ENCODE results near the gene TNPO2. TPM values are rescaled to one million over a fixed set of nuclear protein-coding genes. Genes with fewer than 3 reads are reported as not detected.

Gene TNPO2
- total RNA-seq, 2 experiments from 2014 or later, result 47.3 to 47.4 TPM

GRCh38 chr19:12766051-12766521 is 42.4 kb upstream of the TNPO2 start:
- peaks cover 22% of the 10 kb centered on the region for H3K4me1 ChIP-seq (ENCODE audit: insufficient read depth, low read length)
- POLR2A ChIA-PET, result interaction anchor here (0.5 to 2.3 kb wide), 10 partner anchors 9 to 459 kb away, joined by 3 to 14 read pairs (median 6); partner anchors contain the start of genes HOOK2, JUNB, PRDX2 and THSD8
- no peak overlapping the region for H3K27ac ChIP-seq (ENCODE audit: low read depth in 1 of 2, low read length in 2 of 2)
- intact Hi-C loops (cut with DNase I, micrococcal nuclease), result loop anchor here (1.0 to 2.0 kb wide), 3 partner anchors 30 to 81 kb away; no protein-coding TSS in a partner anchor
- no peaks in the 10 kb centered on the region for H3K9me3 Mint-ChIP-seq
- peak; percentile 90 for TF ChIP-seq CTCF (IDR thresholded peaks at IDR 0.05)
- peak in 10 of 14 experiments; percentile 66 to 91 (median 80) for DNase-seq
- peak; percentile 77 for ATAC-seq (ENCODE audit: poor library complexity)
- H3K36me3 Mint-ChIP-seq (ENCODE audit: low read depth), result peaks cover 4% of the 10 kb centered on the region
- CTCF ChIA-PET, result interaction anchor here (0.6 to 3.3 kb wide), 14 partner anchors 9 to 83 kb away, joined by 3 to 30 read pairs (median 4); partner anchors contain the start of genes FBXW9, GET3 and JUNB
- H3K27me3 ChIP-seq (ENCODE audit: control insufficient read depth in 1 of 2, insufficient read depth in 2 of 2, low read length in 2 of 2), result no peaks in the 10 kb centered on the region
- H3K36me3 ChIP-seq (ENCODE audit: insufficient read depth, low read length), result no peaks in the 10 kb centered on the region
- H3K4me1 Mint-ChIP-seq (ENCODE audit: low read depth), result peaks cover 7% of the 10 kb centered on the region
- no peak overlapping the region for H3K27ac Mint-ChIP-seq
- H3K4me3 ChIP-seq (ENCODE audit: low read length), result no peak overlapping the region
- H3K4me3 Mint-ChIP-seq, result no peak overlapping the region
- peaks cover 0 to 5% of the 10 kb centered on the region in 2 experiments for H3K9me3 ChIP-seq (ENCODE audit: control insufficient read depth in 1 of 2, insufficient read depth in 1 of 2, low read length in 2 of 2)
- H3K27me3 Mint-ChIP-seq, result no peaks in the 10 kb centered on the region

DNA sequence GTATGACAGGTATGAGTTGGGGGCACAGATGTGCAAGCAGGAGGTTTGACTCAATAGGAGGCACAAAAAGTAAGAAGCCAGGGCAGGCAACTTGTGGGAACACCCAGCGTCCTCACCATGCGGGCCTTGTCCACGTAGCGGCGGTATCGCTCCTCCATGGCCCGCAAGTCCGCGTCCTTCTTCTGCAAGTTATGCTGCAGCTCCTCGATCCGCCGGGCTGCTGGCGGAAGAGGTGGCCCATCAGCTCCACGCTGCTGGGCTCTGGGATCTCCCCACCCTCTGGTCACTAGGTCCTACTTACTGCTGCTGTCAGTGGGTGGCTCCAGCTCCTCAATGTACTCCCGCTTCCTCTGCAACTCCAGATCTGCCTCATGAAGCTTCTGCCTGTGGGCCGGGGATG is 41.0 kb upstream of the TNPO2 start:
- ChIA-PET CTCF (interaction anchor here (3.1 to 3.3 kb wide), 2 partner anchors 31 to 83 kb away, joined by 19 to 30 read pairs; no protein-coding TSS in a partner anchor), POLR2A (interaction anchor here (0.9 to 2.3 kb wide), 2 partner anchors 29 to 30 kb away, joined by 3 to 14 read pairs; partner anchors contain the start of gene TRIR)
- no peak overlapping the region for H3K4me3 Mint-ChIP-seq
- Histone ChIP-seq H3K9me3 (ENCODE audit: control insufficient read depth in 1 of 2, insufficient read depth in 1 of 2, low read length in 2 of 2) (peaks cover 0 to 5% of the 10 kb centered on the region in 2 experiments), H3K27me3 (ENCODE audit: control insufficient read depth in 1 of 2, insufficient read depth in 2 of 2, low read length in 2 of 2) (no peaks in the 10 kb centered on the region), H3K36me3 (ENCODE audit: insufficient read depth, low read length) (no peaks in the 10 kb centered on the region), H3K4me1 (ENCODE audit: insufficient read depth, low read length) (peaks cover 19% of the 10 kb centered on the region), H3K4me3 (ENCODE audit: low read length) (no peak overlapping the region), H3K27ac (ENCODE audit: low read depth in 1 of 2, low read length in 2 of 2) (no peak overlapping the region)
- no peak overlapping the region for H3K27ac Mint-ChIP-seq
- H3K4me1 Mint-ChIP-seq (ENCODE audit: low read depth), result no peaks in the 10 kb centered on the region
- no peak for TF ChIP-seq CTCF (IDR thresholded peaks at IDR 0.05)
- peaks cover 4% of the 10 kb centered on the region for H3K36me3 Mint-ChIP-seq (ENCODE audit: low read depth)
- no peaks in the 10 kb centered on the region for H3K9me3 Mint-ChIP-seq
- no peak for DNase-seq
- intact Hi-C loops (cut with DNase I, micrococcal nuclease), result no loop called here
- ATAC-seq (ENCODE audit: poor library complexity), result no peak
- no peaks in the 10 kb centered on the region for H3K27me3 Mint-ChIP-seq

- POLR2A ChIA-PET, result no interaction called here
- intact Hi-C loops (cut with DNase I, micrococcal nuclease), result no loop called here
Measured at GRCh38 chr19:12763100-12763499, 39.4 kb upstream of the TNPO2 start.

More at GRCh38 chr19:12763100-12763499, 39.4 kb upstream of the TNPO2 start:
- H3K27ac Mint-ChIP-seq, result no peak overlapping the region
- CTCF ChIA-PET, result interaction anchor here (2.0 kb wide), 1 partner anchor 33 kb away, joined by 5 read pairs; no protein-coding TSS in a partner anchor
- peaks cover 5% of the 10 kb centered on the region for H3K27me3 Mint-ChIP-seq
- H3K36me3 Mint-ChIP-seq (ENCODE audit: low read depth), result peaks cover 4% of the 10 kb centered on the region
- ATAC-seq (ENCODE audit: poor library complexity) (no peak), DNase-seq (no peak)
- H3K9me3 ChIP-seq (ENCODE audit: control insufficient read depth in 1 of 2, insufficient read depth in 1 of 2, low read length in 2 of 2), result peaks cover 0 to 5% of the 10 kb centered on the region in 2 experiments
- peaks cover 13% of the 10 kb centered on the region for H3K4me1 ChIP-seq (ENCODE audit: insufficient read depth, low read length)
- H3K27ac ChIP-seq (ENCODE audit: low read depth in 1 of 2, low read length in 2 of 2), result no peak overlapping the region
- peaks cover 0 to under 1% of the 10 kb centered on the region in 2 experiments for H3K27me3 ChIP-seq (ENCODE audit: control insufficient read depth in 1 of 2, insufficient read depth in 2 of 2, low read length in 2 of 2)
- no peaks in the 10 kb centered on the region for H3K36me3 ChIP-seq (ENCODE audit: insufficient read depth, low read length)
- H3K9me3 Mint-ChIP-seq, result no peaks in the 10 kb centered on the region
- H3K4me3 Mint-ChIP-seq, result no peak overlapping the region
- H3K4me3 ChIP-seq (ENCODE audit: low read length), result no peak overlapping the region
- no peaks in the 10 kb centered on the region for H3K4me1 Mint-ChIP-seq (ENCODE audit: low read depth)
- no peak for TF ChIP-seq CTCF (IDR thresholded peaks at IDR 0.05)

Measured in CD4-positive, alpha-beta T cell (primary cell).